HL-60 (cell line): ENCODE measurements around the gene FOXO1.

Experiments used
- GABPA ChIP-seq: IDR thresholded peaks from 2 replicates; pipeline ENCODE4 v1.6.1; 2012; ENCODE audit warnings: low read depth
- TF ChIP-seq, protein P1 (sequence below): IDR thresholded peaks from 2 replicates; pipeline ENCODE4 v1.6.1; 2012; ENCODE audit warnings: low read depth; ENCODE audit not compliant: insufficient replicate concordance
- TF ChIP-seq, protein P2 (sequence below): IDR thresholded peaks from one replicate; pipeline ENCODE4 v1.5.1; 2011; ENCODE audit warnings: low read length, control low read depth, inconsistent platforms; ENCODE audit not compliant: insufficient read depth

DNA sequence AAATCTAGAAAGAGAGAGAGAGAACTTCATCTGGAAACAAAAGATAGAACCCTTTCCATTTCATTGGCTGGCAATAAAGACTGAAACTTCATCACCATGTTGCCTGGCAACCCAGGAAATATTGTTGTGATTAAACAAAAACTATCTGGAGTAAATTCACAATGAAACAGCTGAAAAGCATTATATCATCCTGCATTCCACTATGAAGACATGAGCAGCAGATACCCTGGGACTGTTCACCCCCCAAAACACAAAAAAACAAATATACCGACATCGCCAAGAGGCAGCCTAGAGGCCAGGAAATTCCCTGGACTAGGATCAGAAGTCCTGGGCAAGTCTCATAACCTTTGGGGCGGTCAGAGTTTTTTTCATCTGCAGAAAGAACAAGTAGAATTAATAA, 158.3 kb downstream of the FOXO1 start:
- TF ChIP-seq GABPA: no peak
- TF ChIP-seq, protein P1, sequence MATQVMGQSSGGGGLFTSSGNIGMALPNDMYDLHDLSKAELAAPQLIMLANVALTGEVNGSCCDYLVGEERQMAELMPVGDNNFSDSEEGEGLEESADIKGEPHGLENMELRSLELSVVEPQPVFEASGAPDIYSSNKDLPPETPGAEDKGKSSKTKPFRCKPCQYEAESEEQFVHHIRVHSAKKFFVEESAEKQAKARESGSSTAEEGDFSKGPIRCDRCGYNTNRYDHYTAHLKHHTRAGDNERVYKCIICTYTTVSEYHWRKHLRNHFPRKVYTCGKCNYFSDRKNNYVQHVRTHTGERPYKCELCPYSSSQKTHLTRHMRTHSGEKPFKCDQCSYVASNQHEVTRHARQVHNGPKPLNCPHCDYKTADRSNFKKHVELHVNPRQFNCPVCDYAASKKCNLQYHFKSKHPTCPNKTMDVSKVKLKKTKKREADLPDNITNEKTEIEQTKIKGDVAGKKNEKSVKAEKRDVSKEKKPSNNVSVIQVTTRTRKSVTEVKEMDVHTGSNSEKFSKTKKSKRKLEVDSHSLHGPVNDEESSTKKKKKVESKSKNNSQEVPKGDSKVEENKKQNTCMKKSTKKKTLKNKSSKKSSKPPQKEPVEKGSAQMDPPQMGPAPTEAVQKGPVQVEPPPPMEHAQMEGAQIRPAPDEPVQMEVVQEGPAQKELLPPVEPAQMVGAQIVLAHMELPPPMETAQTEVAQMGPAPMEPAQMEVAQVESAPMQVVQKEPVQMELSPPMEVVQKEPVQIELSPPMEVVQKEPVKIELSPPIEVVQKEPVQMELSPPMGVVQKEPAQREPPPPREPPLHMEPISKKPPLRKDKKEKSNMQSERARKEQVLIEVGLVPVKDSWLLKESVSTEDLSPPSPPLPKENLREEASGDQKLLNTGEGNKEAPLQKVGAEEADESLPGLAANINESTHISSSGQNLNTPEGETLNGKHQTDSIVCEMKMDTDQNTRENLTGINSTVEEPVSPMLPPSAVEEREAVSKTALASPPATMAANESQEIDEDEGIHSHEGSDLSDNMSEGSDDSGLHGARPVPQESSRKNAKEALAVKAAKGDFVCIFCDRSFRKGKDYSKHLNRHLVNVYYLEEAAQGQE: no peak
- TF ChIP-seq, protein P2, sequence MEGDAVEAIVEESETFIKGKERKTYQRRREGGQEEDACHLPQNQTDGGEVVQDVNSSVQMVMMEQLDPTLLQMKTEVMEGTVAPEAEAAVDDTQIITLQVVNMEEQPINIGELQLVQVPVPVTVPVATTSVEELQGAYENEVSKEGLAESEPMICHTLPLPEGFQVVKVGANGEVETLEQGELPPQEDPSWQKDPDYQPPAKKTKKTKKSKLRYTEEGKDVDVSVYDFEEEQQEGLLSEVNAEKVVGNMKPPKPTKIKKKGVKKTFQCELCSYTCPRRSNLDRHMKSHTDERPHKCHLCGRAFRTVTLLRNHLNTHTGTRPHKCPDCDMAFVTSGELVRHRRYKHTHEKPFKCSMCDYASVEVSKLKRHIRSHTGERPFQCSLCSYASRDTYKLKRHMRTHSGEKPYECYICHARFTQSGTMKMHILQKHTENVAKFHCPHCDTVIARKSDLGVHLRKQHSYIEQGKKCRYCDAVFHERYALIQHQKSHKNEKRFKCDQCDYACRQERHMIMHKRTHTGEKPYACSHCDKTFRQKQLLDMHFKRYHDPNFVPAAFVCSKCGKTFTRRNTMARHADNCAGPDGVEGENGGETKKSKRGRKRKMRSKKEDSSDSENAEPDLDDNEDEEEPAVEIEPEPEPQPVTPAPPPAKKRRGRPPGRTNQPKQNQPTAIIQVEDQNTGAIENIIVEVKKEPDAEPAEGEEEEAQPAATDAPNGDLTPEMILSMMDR: no peak
